LNCAP (cell line): ENCODE data around the gene CYP4B1.

ENCODE experiments used
- CTCF ChIP-seq: fragments of 450-650 bp; IDR thresholded peaks from 2 replicates; pipeline ENCODE4 v1.5.1; 2017; ENCODE audit warnings: mild to moderate bottlenecking

The CYP4B1 gene

GRCh38 chr1:46801323-46802055 is 2.6 kb downstream of the CYP4B1 start:
- no peak for TF ChIP-seq CTCF

GRCh38 chr1:46802081-46802480 is 3.2 kb downstream of the CYP4B1 start:
- TF ChIP-seq CTCF: no peak

GRCh38 chr1:46802901-46803574 is 4.2 kb downstream of the CYP4B1 start:
- no peak for TF ChIP-seq CTCF

- no peak for TF ChIP-seq CTCF
These were observed 5.4 kb downstream of the CYP4B1 start for GRCh38 chr1:46804027-46804889.

GRCh38 chr1:46804926-46805325 is 6.1 kb downstream of the CYP4B1 start:
- no peak for TF ChIP-seq CTCF

GRCh38 chr1:46805755-46806154 is 6.9 kb downstream of the CYP4B1 start:
- TF ChIP-seq CTCF: no peak

- no peak for TF ChIP-seq CTCF
These were observed 7.6 kb downstream of the CYP4B1 start for GRCh38 chr1:46806196-46807020.
